Hematopoietic multipotent progenitor cell treated with erythropoietin and hydrocortisone succinate and interleukin-3 and kit ligand, for 17 days (in vitro differentiated cells): ENCODE results near the gene ARF6.
"Not testable (repeated sequence)": the region's sequence is repeated elsewhere in the genome, so short reads cannot be mapped to it uniquely, and the experiment has no call there.

ENCODE experiments used
- DNase-seq: peaks from one replicate; pipeline ENCODE4 v3.0.0-alpha.2; 2015; ENCODE audit warnings: low spot score

Gene ARF6

GRCh38 chr14:49907186-49907585 lies 14.3 kb downstream of the ARF6 start:
- no peak for DNase-seq

- no peak for DNase-seq
Observed at GRCh38 chr14:49908433-49908782, 15.5 kb downstream of the ARF6 start.

DNA sequence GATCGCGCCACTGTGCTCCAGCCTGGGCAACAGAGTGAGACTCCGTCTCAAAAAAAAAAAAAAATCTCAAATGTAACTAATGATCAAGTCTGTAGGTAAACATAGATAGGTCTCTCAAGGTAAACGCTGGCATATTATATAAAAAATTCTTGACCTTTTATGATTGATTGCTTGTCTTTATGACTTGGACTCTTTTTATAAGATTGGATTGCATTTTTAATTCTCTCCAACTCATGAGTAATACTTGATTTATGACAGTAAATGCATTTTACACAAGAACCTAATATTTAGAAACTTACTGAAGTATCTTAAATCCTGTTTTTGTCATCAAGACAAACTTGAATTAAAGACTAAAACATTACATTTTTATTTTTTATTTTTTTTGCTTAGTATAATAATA lies 16.1 kb downstream of the ARF6 start:
- no peak for DNase-seq

DNA sequence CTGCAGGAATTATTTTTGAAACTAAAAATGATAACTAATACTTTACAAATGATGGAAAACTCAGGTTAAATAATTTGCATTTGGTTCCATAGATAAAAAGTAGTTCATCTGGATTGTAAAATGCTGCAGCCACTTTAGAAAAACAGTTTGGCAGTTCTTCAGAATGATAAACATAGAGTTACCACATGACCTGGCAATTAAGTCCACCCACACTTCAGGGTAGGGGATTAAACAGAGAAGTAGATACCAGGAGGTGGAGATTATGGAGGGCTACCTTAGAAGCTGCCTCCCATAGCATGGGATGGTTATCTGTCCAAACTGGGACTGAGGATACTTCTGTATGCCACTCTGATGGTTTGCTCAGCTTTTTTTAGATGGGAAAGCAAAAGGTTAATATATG lies 22.2 kb downstream of the ARF6 start:
- no peak for DNase-seq

DNA sequence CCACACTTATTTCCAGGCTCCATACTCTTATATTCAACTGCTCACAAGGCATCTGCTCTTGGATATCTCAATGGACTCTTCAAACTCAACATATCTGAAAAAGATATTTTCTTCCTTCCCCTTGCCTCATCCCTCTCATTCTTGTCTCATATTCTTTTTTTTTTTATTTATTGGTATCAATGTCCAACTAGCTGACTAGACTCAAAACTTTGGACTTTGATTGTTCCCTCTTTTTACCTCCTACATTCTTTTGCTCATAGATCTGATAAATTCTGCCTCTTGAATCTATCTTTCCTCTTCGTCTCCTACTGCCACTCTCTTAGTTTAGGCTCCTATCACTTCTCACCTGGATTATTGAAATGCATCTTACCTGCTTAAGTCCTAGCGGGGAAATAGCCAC lies 25.8 kb downstream of the ARF6 start:
- no peak for DNase-seq

DNA sequence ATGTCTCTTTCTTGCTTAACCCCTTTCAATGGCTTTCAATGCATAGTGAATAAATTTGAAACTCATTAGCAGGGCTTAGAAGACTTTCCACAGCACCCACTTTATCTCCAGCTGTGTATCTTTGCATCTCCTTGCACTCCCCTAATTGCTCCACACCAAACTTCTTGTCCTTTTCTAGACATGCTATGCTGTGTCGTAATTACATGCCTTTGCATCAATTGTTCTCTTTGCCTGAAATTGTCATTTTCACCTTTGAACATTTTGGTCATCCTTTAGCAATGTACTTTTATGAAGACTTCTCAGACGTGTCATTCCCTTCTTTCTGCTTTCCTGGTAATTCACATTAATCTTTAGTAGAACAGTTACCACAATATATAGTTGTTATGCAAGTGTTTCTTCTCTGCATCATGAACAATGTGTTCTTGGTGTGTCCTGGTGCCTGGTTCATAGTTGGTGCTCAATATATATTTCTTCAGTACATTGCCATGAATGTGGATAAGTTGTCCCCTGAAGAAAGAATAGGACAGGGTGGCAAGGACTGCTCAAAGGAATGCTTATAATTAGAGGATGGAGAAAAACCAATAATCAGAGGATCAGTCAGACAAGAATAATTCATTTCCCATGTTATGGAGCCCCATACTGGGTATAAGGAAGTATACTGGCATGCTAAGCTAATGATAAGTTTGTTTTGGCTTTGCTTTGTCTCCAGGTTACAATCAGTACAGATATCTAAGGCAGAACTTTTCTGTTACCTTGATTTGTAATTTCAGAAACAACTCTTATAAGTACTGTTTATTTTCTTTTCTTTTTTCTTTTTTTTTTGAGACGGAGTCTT lies 27.2 kb downstream of the ARF6 start:
- DNase-seq = no peak

DNA sequence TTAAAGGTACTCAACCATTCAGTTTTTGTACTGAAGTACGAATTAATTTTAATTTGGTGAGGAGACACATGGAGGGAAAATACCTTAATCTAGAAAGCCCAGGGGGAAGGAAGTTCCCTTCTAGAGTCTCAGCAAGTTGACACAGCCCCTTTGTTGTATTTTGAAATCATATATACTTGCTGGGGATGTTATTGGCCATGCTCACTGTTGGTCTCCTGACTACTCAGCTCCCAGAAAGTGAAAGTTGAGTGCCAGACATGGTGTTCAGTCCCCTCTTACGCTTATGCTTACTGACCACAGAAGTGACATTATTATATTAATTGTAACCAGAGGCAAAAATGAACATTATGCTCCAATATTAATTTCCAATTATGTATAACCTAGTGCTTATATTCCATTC lies 28.1 kb downstream of the ARF6 start:
- no peak for DNase-seq

DNA sequence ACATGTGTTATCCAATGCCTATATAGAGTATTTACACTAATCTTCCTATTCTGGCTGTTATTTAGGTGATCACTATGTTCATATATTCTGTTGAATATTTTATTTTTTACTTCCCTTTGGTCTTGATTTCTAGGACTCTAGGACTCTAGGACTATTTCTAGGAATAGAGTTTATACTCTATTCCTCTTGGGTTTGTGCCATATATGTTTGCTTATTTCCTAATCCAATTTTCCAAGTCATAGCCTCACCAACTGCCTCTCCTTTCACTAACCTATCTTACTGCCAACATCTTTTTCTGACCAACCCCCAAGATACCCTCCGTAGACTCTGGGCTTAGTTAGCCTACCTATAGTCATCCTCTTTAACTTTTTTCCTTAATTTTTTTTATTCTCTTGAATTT lies 28.5 kb downstream of the ARF6 start:
- DNase-seq = no peak

- no peak for DNase-seq
Observed at GRCh38 chr14:49923442-49923841, 30.6 kb downstream of the ARF6 start.

- DNase-seq = no peak
Observed at GRCh38 chr14:49923881-49924280, 31.0 kb downstream of the ARF6 start.

GRCh38 chr14:49924852-49925251 lies 32.0 kb downstream of the ARF6 start:
- DNase-seq = no peak

- no peak for DNase-seq
Observed at GRCh38 chr14:49926803-49927202, 33.9 kb downstream of the ARF6 start.

GRCh38 chr14:49928015-49928414 lies 35.1 kb downstream of the ARF6 start:
- no peak for DNase-seq

DNA sequence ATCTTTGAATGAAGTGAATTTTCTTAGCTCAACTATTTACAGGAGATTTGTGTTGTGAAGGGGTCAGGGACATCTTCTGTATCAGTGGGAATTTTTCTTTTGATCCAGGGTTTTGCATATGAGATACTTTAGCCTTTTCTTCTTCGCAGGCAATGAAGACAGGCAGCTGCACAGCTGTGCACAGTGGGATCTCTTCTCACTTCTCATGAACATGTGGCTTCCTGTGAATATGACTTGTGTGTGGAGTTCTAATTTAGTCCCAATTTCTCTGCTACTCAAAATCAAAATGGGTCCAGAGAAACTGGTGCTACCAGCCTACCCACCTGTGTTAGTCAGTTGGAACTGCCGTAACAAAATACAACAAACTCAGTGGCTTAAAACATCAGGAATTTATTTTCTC lies 37.8 kb downstream of the ARF6 start:
- DNase-seq = no peak

DNA sequence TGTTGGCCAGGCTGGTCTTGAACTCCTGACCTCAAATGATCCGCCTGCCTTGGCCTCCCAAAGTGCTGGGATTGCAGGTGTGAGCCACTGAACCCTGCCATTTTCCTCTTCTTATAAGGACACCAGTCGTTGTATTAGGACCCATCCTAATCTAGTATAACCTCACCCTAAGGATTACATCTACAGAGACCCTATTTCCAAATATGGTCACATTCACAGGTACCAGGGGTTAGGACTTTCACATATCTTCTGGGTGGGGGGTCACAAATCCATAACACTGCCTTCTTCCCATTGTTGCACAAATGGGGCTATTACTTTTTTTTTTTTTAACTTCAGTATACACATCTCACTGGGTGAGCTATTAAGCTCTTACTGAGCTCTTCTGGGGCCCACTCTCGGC lies 38.6 kb downstream of the ARF6 start:
- no peak for DNase-seq

DNA sequence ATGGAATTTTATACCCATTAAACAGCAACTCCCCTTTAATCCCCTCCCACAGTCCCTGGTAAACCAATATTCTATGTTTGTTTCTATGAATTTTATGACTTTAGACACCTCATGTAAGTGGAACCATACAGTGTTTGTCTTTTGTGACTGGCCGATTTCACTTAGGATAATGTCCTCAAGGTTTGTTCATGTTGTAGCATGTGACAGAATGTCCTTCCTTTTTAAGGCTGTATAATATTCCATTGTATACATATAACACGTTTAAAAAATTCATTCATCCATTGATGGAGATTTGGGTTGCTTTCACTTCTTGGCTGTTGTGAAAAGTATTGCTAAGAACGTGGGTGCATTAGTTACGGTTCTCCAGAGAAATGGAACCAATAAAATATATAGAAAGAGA lies 40.2 kb downstream of the ARF6 start:
- DNase-seq = no peak

DNA sequence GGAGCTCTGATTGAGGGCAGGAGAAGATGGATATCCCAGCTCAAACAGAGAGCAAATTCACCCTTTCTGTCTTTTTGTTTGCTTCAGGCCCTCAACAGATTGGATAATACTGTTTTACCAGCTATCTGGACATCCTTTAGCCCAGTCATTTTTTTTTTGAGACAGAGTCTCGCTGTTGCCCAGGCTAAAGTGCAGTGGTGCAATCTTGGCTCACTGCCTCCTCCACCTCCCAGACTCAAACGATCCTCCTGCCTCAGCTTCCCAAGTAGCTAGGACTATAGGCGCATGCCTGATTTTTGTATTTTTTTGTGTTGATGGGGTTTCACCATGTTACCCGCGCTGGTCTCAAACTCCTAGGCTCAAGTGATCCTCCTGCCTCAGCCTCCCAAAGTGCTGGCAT lies 40.8 kb downstream of the ARF6 start:
- no peak for DNase-seq

DNA sequence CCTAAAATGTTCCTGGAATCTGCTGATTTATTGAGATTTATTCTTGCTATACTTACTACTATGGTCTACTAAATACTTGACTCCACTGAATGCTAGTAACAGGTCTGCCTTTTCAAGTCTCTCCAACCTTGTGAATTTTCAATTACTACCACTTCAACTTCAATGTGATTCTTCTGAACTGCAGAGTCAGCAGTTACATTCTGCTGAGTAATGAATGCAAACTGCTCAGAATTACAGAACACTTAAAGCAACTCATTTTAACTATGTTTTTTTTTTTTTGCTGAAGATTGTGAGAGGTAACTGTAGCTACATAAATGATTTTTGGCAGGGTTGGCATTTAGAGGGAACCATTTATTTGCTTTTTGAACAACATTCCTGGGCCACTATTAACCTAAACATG lies 41.8 kb downstream of the ARF6 start:
- no peak for DNase-seq

- no peak for DNase-seq
Observed at GRCh38 chr14:49935526-49935925, 42.6 kb downstream of the ARF6 start.

- DNase-seq = not testable (repeated sequence)
Observed at GRCh38 chr14:49936246-49936645, 43.4 kb downstream of the ARF6 start.

DNA sequence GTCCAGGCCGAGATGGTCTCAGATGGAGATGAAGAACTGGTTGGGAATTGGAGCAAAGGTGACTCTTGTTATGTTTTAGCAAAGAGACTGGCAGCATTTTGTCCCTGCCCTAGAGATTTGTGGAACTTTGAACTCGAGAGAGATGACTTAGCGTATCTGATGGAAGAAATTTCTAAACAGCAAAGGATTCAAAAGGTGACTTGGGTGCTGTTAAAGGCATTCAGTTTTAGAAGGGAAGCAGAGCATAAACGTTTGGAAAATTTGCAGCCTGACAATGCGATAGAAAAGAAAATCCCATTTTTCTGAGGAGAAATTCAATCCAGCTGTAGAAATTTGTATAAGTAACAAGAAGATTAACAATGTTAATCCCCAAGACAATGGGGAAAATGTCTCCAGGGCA lies 44.0 kb downstream of the ARF6 start:
- not testable (repeated sequence) for DNase-seq

- DNase-seq = not testable (repeated sequence)
Observed at GRCh38 chr14:49939215-49939614, 46.3 kb downstream of the ARF6 start.

- DNase-seq = no peak
Observed at GRCh38 chr14:49939884-49940510, 47.1 kb downstream of the ARF6 start.
